HG02642 (cell line): ENCODE results near the gene RIPOR3.

Experiments used
- ATAC-seq: cut with Tn5 transposase; IDR thresholded peaks from one replicate; pipeline ENCODE4 v1.9.1; 2021; ENCODE audit warnings: mild to moderate bottlenecking; ENCODE audit not compliant: unreplicated experiment, poor library complexity

The RIPOR3 gene

GRCh38 chr20:50595433-50595895 lies 95.9 kb downstream of the RIPOR3 start:
- ATAC-seq, result no peak

DNA sequence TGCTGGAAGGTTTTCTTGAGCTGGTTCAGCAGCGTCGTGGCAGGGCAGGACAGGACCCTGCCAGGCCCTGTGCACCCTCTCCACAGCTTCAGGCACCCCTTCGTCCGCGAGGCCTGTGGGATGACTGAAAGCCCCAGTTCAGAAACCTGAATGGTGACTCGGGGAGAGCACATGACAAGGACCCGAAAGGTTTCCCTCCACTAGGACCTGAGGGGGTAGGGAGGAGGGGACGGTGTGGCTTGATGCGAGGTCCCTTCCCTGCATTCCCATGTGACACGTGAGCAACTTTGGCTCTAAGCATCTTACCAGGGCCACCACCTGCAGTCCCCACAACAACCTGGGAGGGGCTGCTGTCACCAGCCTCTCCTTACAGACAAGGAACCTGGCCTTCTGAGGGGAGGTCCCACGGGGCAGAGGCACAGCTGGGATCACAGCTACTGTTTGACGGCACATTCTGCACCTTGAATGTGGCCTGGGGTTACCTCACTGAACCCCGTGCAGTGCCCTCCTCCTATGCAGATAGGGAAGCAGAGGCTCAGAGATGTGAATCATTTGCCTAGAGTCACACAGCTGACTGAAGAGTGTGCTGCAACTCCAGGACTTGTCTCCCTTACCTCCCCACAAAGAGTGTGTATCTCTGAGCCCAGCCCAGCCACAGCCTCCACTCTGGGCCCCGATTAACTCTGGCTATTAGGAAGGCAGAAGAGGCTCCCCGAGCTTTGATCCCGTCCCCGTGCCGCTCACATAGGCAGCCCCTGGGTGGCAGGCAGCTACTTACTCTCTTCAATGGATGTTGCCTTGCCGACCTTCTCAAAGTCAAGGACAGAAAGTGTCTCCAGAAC lies 96.5 kb downstream of the RIPOR3 start:
- no peak for ATAC-seq

GRCh38 chr20:50594231-50594590 lies 97.1 kb downstream of the RIPOR3 start:
- ATAC-seq, result no peak

GRCh38 chr20:50593005-50593335 lies 98.4 kb downstream of the RIPOR3 start:
- no peak for ATAC-seq

GRCh38 chr20:50592282-50593004 lies 98.9 kb downstream of the RIPOR3 start:
- ATAC-seq, result no peak

DNA sequence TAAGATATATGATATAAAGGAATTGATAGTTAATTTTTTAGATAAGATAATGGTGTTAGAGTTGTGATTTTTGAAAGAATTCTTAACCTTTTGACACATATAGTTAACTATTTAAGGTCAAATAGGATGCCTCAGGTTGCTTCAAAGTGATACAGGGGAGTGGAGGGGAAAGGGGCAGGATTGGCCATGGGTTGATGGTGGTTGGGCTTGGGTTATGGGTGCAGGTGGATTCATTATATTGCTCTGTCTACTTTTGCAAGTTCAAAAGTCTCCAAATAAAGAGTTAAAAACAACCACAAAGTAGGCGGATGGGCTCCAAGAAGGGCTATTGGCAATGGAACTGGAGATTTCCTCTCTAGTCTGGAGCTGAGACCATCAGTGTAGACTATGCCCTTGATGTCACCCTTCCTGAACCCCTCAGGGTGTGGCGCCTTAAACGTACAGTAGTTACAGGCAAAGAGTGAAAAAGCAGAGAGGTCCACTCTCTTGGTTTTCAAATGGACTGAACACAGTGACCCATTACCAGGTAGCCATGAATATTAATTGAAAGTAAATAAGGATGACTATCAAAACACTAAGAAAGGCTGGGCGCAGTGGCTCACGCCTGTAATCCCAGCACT lies 100.0 kb downstream of the RIPOR3 start:
- no peak for ATAC-seq

GRCh38 chr20:50590348-50590664 lies 101.0 kb downstream of the RIPOR3 start:
- no peak for ATAC-seq

GRCh38 chr20:50589548-50590347 lies 101.6 kb downstream of the RIPOR3 start:
- ATAC-seq, result no peak

DNA sequence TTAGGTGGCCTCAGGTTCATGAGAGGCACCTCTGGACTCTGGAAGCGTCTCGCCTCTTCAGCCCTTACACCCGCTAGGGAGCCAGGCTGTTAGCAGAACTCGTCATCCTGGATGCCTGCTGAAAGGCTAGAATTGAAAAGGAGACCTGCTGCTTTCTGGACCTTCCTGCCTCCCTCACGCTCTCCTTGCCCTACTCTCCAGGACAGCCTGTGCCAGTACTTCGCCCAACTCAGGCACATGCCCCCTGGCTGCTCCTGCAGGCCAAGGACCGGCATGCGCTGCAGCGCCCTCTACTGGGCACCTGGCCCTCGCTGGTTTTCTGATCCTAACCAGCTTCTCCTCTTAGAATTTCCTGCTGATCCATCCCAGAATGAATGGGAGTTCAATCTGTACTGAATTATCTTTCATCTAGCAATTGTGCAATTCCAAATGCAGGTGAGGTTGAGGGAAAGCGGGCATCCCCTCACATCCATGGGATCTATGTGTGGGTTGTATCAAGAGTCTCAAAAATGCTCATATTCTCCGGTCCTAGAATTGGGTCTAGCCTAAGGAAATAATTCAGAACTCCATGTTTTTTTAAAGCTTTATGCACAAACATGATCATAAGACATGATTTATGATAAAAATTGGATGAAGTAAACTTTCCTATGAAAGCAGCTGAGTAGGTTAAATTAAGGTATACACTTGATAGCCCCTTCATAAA lies 103.2 kb downstream of the RIPOR3 start:
- ATAC-seq, result no peak

DNA sequence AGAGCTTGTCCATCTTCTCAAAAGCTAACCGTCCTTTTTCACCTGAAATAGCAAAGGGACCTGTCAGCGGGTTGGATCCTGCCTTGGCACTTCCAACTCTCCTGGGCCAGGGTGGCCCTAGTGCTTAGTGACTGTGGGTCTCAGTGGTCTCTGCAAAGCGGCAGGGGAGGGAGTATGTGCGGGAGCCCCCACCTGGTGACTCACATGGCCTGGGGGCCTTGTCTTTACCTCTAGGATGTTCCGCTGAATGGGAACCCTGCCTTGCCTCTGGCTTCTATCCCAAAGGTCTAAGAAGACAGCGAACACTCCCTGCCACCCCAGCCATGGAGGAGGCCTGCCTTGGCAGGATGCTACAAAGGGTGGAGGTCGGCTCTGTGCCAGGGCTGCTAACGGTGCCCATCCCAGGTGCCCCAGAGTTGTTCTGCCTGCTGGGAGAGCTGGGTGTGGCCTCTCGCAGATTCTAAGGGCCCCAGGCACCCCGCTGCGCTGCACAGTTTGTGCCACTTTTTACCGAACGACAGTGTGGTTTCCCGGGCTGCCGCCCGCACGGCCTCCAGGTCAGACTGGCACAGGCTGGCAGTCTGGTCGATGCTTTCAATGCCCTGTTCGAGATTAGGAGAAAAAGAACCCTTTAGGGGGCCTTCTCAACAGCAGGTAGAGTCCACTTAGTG lies 103.9 kb downstream of the RIPOR3 start:
- ATAC-seq, result no peak

DNA sequence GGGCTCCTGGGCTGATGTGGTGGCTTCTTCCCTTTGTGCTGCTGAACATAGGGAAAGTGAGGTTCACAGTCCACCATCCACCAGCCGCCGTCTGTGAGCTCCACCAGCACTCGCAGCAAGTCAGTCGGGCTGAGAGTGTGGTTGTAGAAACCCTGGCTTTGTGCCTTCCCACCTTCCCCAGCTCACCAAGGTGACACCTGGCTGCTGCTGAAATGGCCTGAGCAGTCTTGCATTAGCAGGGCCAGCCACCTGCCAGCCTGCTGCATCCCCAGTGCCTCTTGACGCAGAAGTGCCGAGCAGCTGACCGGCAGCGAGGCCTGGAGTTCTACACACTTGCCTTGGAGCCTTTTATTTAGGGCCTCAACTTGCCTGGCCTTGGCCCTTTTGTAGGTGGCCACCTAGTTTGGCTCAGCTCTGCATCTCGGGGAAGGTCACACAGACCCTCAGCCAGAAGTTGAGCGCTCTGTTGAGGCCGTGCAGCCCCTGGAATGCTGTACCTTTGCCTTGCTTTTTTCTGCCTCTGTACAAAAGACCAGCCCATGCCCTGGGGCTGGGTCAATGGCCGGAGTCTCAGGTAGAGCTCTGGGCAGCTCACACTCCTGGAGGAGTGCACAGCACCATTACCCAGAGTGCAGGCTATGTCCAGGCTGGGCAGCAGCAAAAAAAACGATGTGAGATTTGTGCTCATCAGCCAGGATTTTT lies 104.7 kb downstream of the RIPOR3 start:
- ATAC-seq, result no peak

- no peak for ATAC-seq
Observed at GRCh38 chr20:50585678-50586077, 105.7 kb downstream of the RIPOR3 start.

- ATAC-seq, result no peak
Observed at GRCh38 chr20:50585214-50585613, 106.1 kb downstream of the RIPOR3 start.

GRCh38 chr20:50584687-50585086 lies 106.7 kb downstream of the RIPOR3 start:
- no peak for ATAC-seq

DNA sequence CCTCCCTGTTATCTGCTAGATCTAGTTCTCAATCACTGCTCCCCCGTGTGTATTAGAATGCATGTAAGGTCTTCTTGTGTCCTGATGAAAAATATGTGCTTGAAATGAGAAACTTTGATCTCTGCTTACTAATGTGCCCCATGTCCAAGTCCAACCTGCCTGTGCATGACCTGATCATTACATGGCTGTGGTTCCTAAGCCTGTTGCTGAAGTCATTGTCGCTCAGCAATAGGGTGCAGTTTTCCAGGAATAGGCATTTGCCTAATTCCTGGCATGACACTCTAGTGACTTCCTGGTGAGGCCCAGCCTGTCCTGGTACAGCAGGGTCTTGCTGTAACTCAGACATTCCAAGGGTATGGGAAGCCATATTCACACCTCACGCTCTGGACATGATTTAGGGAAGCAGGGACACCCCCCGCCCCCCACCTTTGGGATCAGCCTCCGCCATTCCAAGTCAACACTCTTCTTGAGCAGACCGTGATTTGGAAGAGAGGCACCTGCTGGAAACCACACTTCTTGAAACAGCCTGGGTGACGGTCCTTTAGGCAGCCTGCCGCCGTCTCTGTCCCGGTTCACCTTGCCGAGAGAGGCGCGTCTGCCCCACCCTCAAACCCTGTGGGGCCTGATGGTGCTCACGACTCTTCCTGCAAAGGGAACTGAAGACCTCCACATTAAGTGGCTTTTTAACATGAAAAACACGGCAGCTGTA lies 107.7 kb downstream of the RIPOR3 start:
- ATAC-seq, result no peak

DNA sequence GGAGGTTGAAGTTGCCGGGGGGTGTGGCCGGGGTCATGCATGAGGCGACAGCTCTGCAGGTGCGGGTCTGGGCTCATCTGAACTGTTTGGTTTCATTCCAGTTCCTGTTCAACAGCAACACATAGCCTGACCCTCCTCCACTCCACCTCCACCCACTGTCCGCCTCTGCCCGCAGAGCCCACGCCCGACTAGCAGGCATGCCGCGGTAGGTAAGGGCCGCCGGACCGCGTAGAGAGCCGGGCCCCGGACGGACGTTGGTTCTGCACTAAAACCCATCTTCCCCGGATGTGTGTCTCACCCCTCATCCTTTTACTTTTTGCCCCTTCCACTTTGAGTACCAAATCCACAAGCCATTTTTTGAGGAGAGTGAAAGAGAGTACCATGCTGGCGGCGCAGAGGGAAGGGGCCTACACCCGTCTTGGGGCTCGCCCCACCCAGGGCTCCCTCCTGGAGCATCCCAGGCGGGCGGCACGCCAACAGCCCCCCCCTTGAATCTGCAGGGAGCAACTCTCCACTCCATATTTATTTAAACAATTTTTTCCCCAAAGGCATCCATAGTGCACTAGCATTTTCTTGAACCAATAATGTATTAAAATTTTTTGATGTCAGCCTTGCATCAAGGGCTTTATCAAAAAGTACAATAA lies 108.6 kb downstream of the RIPOR3 start:
- no peak for ATAC-seq

GRCh38 chr20:50582092-50582491 lies 109.2 kb downstream of the RIPOR3 start:
- ATAC-seq, result no peak
